Epidermal melanocyte (primary cell): Measurements from ENCODE around the gene HSPD1.
"Not testable (repeated sequence)": the region's sequence is repeated elsewhere in the genome, so short reads cannot be mapped to it uniquely, and the experiment has no call there.

Source experiments
- DNase-seq: peaks from one replicate; pipeline ENCODE4 v3.0.0; 2011; ENCODE audit warnings: low spot score; ENCODE audit not compliant: insufficient read length

HSPD1 gene

GRCh38 chr2:197497326-197497725, 2.3 kb downstream of the HSPD1 start:
- DNase-seq, result no peak

DNA sequence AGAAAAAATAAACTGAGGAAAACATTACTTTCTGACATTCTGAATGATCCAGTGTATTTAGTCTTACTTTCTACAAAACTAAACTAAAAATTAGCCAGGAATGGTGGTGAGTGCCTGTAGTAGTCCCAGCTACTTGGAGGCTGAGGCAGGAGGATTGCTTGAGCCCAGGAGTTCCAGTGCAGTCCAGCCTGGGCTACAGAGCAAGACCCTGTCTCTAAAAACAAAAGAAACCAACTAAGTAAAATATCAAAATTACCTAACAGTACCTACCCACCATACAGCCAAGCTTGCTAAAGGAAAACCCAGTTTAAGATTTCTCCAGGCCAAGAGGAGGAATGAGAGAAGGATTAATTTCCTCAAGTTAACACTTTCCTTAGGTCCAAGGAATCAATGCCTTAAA, 2.9 kb downstream of the HSPD1 start:
- DNase-seq, result no peak

- DNase-seq, result no peak
Measured at GRCh38 chr2:197495433-197496134, 4.1 kb downstream of the HSPD1 start.

GRCh38 chr2:197487385-197487784, 12.3 kb downstream of the HSPD1 start:
- DNase-seq, result no peak

- no peak for DNase-seq
Measured at GRCh38 chr2:197486175-197486574, 13.5 kb downstream of the HSPD1 start.

DNA sequence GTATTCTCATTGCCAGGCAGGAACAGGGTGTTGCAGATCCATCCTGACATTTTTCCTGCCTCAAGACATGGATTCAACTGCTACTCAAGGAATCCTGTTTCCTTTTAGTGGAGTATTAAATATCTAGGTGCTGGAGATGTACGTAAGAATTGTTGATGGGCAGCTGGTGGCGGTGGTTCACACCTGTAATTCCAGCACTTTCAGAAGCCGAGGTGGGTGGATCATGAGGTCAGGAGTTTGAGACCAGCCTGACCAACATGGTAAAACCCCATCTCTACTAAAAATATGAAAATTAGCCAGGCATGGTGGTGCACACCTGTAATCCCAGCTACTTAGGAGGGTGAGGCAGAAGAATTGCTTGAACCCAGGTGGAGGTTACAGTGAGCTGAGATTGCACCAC, 15.4 kb downstream of the HSPD1 start:
- DNase-seq, result not testable (repeated sequence)

DNA sequence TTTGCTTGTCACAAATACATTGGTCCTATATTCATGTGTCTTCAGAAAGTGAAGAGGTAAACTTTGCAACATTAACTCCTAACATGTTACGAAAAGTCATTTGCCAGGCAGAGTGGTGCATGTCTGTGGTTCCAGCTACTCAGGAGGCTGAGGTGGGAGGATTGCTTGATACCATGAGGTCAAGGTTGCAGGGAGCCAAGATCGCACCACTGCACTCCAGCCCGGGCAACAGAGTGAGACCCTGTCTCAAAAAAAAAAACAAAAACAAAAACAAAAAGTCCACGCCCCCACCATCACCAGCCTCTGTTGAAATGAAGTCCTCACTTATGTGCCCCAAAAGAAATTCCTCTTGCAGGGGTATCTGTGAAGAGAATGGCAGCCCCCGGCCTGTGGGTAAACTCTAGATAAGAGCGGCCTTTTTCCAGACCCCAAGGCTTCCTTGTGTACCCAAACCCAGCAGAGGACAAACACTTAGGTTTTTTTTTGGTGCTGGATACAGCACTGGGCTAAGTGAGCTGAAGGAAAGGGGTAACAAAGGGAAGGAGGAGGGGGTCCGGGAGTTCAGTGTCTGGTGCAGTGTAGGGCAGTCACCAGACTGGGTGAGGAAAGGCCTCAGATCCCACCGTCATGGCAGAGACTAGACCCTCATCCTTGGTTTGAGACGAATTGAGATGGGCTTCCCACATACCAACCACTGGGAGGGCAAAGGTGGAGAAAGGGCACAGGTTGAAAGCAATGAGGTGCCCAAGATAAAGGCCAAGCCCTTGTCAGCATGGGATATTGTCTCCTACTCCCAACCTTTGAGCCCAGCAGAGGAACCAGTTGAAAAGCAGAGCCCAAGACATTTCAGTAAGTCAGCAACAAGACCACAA, 19.2 kb downstream of the HSPD1 start:
- DNase-seq, result no peak

DNA sequence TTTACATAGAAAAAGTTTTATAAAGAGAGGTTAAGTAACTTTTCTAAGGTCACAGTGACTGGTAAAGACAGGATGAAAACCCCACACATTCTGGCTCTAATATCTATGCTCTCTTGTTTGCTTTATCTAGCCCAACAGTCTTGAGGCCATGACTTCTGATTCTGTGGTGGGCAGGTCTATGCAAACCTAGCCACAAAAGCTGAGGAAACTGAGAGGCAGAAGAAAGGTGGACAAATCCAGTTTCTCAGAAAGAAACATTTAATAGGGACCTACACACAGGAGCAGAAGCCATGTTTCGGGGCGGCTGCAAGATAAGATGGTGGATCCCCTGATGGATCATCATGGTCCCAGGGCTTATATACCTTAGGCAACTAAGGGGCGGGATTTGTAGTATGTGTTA, 21.8 kb downstream of the HSPD1 start:
- no peak for DNase-seq

GRCh38 chr2:197472166-197472565, 27.5 kb downstream of the HSPD1 start:
- DNase-seq, result no peak

- no peak for DNase-seq
Measured at GRCh38 chr2:197464175-197464574, 35.5 kb downstream of the HSPD1 start.

GRCh38 chr2:197461057-197461456, 38.6 kb downstream of the HSPD1 start:
- DNase-seq, result no peak

- DNase-seq, result no peak
Measured at GRCh38 chr2:197460649-197461048, 39.0 kb downstream of the HSPD1 start.

DNA sequence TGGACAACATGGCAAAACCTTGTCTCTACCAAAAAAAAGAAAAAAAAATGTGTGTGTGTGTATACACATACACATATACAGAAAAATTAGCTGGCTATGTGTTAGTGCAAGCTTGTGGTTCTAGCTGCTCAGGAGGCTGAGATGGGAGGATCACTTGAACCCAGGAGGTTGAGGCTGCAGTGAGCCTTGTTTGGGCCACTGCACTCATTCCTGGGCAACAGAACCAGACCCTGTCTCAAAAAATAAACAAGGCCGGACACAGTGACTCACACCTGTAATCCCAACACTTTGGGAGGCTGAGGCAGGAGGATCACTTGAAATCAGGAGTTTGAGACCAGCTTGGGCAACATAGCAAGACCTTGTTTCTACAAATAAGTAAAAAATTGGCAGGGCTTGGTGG, 44.2 kb downstream of the HSPD1 start:
- DNase-seq, result no peak

DNA sequence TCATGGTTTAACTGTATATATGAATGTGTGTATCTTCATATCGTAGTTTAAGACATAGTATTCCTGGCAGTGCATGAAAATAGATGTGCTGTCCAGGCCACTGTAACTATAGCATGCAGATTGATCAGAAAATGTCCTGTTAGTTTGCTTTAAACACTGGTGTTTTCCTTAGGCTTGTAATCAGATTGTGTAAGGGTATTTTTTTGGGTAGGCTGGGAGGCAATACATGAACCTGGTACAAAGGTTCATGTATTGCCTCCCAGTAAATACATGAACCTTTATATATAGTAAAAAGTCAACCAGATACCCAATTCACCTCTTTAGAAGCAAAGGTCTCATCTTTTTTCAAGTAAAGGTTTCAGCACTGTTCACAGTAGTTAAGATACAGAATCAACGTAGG, 44.7 kb downstream of the HSPD1 start:
- no peak for DNase-seq

GRCh38 chr2:197453914-197454398, 45.7 kb downstream of the HSPD1 start:
- DNase-seq, result peak; percentile 51

DNA sequence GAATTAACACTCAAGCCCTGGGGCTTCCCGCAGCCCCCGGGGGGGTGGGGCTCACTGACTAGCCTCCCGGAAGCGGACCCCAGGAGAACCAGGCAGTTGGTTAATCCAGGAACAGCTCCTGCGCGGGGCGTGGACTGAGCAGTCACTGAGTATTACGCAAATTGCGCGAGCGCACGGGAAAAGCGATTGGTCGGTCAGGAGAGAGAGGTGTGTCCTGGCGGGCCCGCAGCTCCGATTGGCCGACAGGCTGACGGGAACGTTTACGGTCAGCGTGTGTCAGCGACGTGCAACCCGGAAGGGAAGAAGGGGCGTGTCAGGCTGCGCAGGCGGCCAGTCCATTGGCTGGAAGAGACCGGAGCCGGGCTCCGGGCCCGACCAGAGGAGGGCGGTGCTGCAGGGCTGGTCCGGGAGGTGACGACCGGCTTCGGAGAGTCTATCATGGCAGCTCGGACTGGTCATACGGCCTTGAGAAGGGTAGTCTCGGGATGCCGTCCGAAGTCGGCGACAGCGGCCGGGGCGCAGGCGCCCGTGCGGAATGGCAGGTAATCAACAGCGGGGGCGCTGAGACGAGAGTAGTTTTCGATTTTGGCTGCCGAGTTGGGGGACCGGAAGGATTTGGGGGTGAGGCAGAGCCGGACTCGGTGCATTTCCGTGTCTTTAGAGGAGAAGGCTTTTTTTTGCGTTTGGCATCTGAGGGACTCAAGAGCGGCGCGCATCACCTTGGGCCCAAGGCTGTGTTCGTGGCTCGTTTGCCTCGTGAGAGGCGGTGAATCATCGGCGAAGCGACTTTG, 46.3 kb downstream of the HSPD1 start, which contains the start of gene COQ10B:
Gene COQ10B, plus strand, starts transcription at position 430 of the 791 bp plus-strand sequence. Its CDS starts 9 bp downstream, at position 439.
- DNase-seq, result peak; percentile 94

- no peak for DNase-seq
Measured at GRCh38 chr2:197452754-197453122, 46.9 kb downstream of the HSPD1 start.

DNA sequence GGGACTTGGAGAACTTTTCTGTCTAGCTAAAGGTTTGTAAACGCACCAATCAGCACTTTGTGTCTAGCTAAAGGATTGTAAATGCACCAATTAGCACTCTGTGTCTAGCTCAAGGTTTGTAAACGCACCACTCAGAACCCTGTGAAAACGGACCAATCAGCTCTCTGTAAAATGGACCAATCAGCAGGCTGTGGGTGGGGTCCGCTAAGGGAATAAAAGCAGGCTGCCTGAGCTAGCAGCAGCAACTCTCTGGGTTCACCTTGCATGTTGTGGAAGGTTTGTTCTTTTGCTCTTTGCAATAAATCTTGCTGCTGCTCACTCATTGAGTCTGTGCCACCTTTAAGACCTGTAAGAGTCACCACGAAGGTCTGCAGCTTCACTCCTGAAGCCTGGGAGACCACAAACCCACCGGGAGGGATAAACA, 48.7 kb downstream of the HSPD1 start:
- DNase-seq, result not testable (repeated sequence)

- no peak for DNase-seq
Measured at GRCh38 chr2:197450465-197450864, 49.2 kb downstream of the HSPD1 start.

GRCh38 chr2:197446844-197447243, 52.8 kb downstream of the HSPD1 start:
- DNase-seq, result no peak

- DNase-seq, result no peak
Measured at GRCh38 chr2:197445746-197446145, 53.9 kb downstream of the HSPD1 start.

GRCh38 chr2:197442857-197443256, 56.8 kb downstream of the HSPD1 start:
- no peak for DNase-seq
